HFFc6 (cell line): ENCODE results near the gene TDG. TPM values are rescaled to one million over a fixed set of nuclear protein-coding genes. Genes with fewer than 3 reads are reported as not detected.
"Not testable (repeated sequence)": the region's sequence is repeated elsewhere in the genome, so short reads cannot be mapped to it uniquely, and the experiment has no call there.

Source experiments
- DNase-seq: peaks from one replicate; pipeline ENCODE4 v3.0.0-alpha.2; 2018
- H3K27ac Mint-ChIP-seq: 2 replicates; pipeline ENCODE4 v1.8.0; 2020; ENCODE audit warnings: mild to moderate bottlenecking, mixed read lengths
- H3K27me3 Mint-ChIP-seq: 2 replicates; pipeline ENCODE4 v1.8.0; 2021; ENCODE audit warnings: mild to moderate bottlenecking, moderate library complexity, mixed read lengths; ENCODE audit not compliant: insufficient read depth
- H3K36me3 Mint-ChIP-seq: 2 replicates; pipeline ENCODE4 v1.8.0; 2021; ENCODE audit warnings: low read depth, mixed read lengths
- H3K4me1 Mint-ChIP-seq: 2 replicates; pipeline ENCODE4 v1.8.0; 2020; ENCODE audit warnings: low read depth, mixed read lengths
- H3K4me3 Mint-ChIP-seq: 2 replicates; pipeline ENCODE4 v1.8.0; 2020; ENCODE audit warnings: mild to moderate bottlenecking, moderate library complexity, mixed read lengths
- H3K9me3 Mint-ChIP-seq: 2 replicates; pipeline ENCODE4 v1.8.0; 2020; ENCODE audit warnings: mild to moderate bottlenecking, mixed read lengths
- total RNA-seq, 6 experiments: library from RNA; stranded (reverse); fragmentation: NEBNext Ultra II Directional; extraction: Animal tissue kit (Norgen Biotek cat#: 25700); gene quantifications; 2 replicates in 1 of 6; 3 replicates in 5 of 6; pipeline ENCODE4 v1.2.3, GENCODE V29; 2021
- TF ChIP-seq, protein P1 (sequence below): fragments of 200-600 bp; sonication (generic); IDR thresholded peaks from 2 replicates; pipeline ENCODE4 v1.5.0; 2021; ENCODE audit warnings: antibody characterized with exemption, mild to moderate bottlenecking

Gene TDG
- total RNA-seq, 6 experiments from 2014 or later, result 13.9 to 19.7 (median 16.0) TPM

DNA sequence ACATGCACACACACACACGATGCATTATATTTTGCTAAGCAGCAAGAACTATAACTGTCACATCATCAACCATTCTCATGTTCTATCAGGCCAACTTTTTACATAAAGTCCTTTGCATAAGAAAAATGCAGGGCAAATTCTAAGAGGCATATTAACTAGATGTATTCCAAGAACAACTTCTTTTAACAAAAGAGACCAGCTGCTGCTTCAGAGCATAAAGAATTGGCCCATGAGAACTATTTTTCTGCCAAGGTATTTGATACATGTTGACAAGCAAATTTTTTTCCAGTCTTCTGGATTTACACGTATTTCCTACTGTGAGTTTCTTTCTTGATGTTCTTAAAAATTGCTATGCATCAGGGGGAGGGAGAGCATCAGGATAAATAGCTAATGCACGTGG lies 57.1 kb downstream of the TDG start:
- no peak overlapping the region for H3K4me3 Mint-ChIP-seq
- DNase-seq, result no peak
- TF ChIP-seq, protein P1, sequence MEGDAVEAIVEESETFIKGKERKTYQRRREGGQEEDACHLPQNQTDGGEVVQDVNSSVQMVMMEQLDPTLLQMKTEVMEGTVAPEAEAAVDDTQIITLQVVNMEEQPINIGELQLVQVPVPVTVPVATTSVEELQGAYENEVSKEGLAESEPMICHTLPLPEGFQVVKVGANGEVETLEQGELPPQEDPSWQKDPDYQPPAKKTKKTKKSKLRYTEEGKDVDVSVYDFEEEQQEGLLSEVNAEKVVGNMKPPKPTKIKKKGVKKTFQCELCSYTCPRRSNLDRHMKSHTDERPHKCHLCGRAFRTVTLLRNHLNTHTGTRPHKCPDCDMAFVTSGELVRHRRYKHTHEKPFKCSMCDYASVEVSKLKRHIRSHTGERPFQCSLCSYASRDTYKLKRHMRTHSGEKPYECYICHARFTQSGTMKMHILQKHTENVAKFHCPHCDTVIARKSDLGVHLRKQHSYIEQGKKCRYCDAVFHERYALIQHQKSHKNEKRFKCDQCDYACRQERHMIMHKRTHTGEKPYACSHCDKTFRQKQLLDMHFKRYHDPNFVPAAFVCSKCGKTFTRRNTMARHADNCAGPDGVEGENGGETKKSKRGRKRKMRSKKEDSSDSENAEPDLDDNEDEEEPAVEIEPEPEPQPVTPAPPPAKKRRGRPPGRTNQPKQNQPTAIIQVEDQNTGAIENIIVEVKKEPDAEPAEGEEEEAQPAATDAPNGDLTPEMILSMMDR, result no peak
- H3K36me3 Mint-ChIP-seq, result peaks cover 14% of the 10 kb centered on the region
- peaks cover 10% of the 10 kb centered on the region; the same call in 1 of the 2 replicates for H3K4me1 Mint-ChIP-seq
- no peaks in the 10 kb centered on the region for H3K9me3 Mint-ChIP-seq
- H3K27me3 Mint-ChIP-seq, result no peaks in the 10 kb centered on the region
- H3K27ac Mint-ChIP-seq, result no peak overlapping the region

DNA sequence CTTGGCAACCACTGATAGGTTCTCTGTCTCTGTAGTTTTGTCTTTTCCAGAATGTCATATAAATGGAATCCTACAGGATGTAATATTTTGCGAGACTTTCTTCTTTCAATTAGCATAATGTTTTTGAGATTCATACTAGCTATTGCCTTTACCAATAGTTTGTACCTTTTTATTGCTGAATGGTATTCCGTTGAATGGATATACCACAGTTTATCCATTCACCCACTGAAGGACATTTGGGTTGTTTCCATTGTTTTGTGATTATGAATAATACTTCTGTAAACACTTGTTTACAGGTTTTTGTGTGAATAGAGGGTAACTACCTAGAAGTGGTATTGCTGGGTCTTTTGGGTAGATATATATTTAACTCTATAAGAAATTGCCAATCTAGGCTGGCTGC lies 58.0 kb downstream of the TDG start:
- peaks cover 14% of the 10 kb centered on the region for H3K36me3 Mint-ChIP-seq
- peaks cover 10% of the 10 kb centered on the region; the same call in 1 of the 2 replicates for H3K4me1 Mint-ChIP-seq
- H3K9me3 Mint-ChIP-seq, result no peaks in the 10 kb centered on the region
- no peak overlapping the region for H3K27ac Mint-ChIP-seq
- no peak overlapping the region for H3K4me3 Mint-ChIP-seq
- TF ChIP-seq, protein P1, result no peak
- H3K27me3 Mint-ChIP-seq, result no peaks in the 10 kb centered on the region
- no peak for DNase-seq

DNA sequence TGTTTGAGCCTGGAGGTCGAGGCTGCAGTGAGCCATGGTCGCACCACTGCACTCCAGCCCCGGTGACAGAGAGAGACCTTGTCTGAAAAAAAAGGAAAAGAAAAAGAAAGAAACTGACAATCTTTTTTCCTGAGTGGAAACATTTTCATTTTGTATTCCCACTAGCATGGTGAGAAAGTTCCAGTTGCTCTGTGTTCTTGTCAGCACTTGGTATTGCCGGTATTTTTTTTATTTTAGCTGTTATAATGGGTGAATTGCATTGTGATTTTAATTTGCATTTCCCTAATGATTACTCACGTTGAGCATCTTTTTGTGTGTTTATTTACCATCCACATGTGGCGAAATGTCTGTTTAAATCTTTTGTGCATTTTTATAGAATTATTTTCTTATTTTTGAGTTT lies 58.7 kb downstream of the TDG start:
- DNase-seq, result no peak
- no peaks in the 10 kb centered on the region for H3K27me3 Mint-ChIP-seq
- H3K36me3 Mint-ChIP-seq, result peaks cover 14% of the 10 kb centered on the region
- H3K4me1 Mint-ChIP-seq, result peaks cover 10% of the 10 kb centered on the region; the same call in 1 of the 2 replicates
- TF ChIP-seq, protein P1, result no peak
- no peak overlapping the region for H3K27ac Mint-ChIP-seq
- no peaks in the 10 kb centered on the region for H3K9me3 Mint-ChIP-seq
- H3K4me3 Mint-ChIP-seq, result no peak overlapping the region

DNA sequence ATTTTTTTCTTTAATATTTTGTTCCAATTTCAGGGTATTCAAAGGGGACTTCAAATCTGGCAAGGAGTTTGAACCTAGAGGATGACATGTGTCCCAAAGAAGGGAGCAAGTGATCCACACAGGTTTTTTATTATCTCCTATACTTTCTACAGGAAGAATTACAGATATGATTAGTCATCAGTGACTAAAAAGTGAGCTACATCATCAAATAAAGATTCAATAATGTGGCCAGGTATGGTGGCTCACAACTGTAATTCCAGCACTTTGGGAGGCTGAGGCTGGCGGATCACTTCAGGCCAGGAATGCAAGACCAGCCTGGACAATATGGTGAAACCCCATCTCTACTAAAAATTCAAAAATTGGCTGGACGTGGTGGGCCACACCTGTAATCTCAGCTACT lies 60.1 kb downstream of the TDG start:
- DNase-seq, result no peak
- TF ChIP-seq, protein P1, result no peak

DNA sequence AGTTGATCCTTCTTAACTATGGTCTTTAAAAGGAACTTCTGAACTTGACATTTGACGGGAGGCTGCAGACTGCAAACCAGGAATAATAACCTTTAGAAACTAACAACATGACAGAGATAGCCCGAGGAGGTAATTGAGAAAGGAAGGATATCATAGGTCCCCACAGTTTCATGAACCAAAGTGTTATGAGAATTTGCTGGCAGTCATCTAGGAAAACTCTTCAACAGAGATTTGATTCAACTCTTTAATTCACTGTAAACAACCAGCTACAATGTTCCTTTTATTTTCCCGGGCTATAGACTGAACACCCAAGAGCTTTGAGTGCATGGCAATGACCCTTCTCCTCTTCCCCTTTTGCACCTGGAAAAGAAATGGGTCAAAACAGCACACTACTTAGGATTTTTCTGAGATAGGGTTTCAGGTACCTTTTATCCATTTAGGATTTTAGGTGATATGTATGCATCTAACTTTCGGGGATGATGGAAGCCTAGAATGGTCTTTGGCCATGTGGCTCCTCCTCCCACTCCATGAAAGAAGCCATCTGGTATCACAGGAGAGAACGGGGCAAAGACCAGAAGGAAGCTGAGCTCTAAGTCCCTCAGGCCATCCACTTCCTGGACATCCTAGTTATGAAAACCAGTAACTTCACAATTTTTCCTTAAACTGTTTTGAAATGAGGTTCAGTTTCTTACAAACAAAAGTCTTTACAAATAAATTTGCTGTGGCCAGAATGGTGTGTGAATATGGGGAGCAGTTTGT lies 61.3 kb downstream of the TDG start:
- TF ChIP-seq, protein P1, result no peak
- Mint-ChIP-seq H3K36me3 (no peaks in the 10 kb centered on the region; the same call in 1 of the 2 replicates), H3K9me3 (no peaks in the 10 kb centered on the region), H3K4me3 (no peak overlapping the region), H3K4me1 (peaks cover 10% of the 10 kb centered on the region; the same call in 1 of the 2 replicates), H3K27ac (no peak overlapping the region), H3K27me3 (no peaks in the 10 kb centered on the region)
- DNase-seq, result no peak

More for the DNA sequence above, 60.1 kb downstream of the TDG start:
- H3K4me3 Mint-ChIP-seq, result no peak overlapping the region
- H3K4me1 Mint-ChIP-seq, result peaks cover 10% of the 10 kb centered on the region; the same call in 1 of the 2 replicates
- H3K9me3 Mint-ChIP-seq, result no peaks in the 10 kb centered on the region
- H3K36me3 Mint-ChIP-seq, result peaks cover under 1% of the 10 kb centered on the region; the same call in 1 of the 2 replicates
- H3K27me3 Mint-ChIP-seq, result no peaks in the 10 kb centered on the region
- no peak overlapping the region for H3K27ac Mint-ChIP-seq

DNA sequence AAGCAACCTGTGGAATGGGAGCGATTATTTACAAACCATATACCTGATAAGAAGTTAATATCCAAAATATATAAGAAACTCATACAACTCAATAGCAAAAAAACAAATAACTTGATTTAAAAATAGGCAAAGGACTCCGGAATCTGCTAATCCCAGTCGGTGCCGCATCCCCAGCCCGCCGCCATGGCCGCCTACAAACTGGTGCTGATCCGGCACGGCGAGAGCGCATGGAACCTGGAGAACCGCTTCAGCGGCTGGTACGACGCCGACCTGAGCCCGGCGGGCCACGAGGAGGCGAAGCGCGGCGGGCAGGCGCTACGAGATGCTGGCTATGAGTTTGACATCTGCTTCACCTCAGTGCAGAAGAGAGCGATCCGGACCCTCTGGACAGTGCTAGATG lies 64.9 kb downstream of the TDG start:
- DNase-seq, H3K4me1 Mint-ChIP-seq, H3K4me3 Mint-ChIP-seq, H3K27ac Mint-ChIP-seq, H3K27me3 Mint-ChIP-seq, H3K9me3 Mint-ChIP-seq: not testable (repeated sequence)
- H3K36me3 Mint-ChIP-seq, result peaks cover 13% of the 10 kb centered on the region

DNA sequence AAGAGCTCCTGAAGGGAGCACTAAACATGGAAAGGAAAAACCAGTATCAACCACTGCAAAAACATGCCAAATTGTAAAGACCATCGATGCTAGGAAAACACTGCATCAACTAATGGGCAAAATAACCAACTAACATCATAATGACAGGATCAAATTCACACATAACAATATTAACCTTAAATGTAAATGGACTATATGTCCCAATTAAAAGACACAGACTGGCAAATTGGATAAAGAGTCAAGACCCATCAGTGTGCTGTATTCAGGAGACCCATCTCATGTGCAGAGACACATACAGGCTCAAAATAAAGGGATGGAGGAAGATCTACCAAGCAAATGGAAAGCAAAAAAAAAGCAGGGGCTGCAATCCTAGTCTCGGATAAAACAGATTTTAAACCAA lies 70.5 kb downstream of the TDG start:
- not testable (repeated sequence) for H3K27me3 Mint-ChIP-seq, H3K4me1 Mint-ChIP-seq, H3K27ac Mint-ChIP-seq, H3K4me3 Mint-ChIP-seq, H3K9me3 Mint-ChIP-seq, DNase-seq
- H3K36me3 Mint-ChIP-seq, result peaks cover 14% of the 10 kb centered on the region
